Fibroblast of skin of right quadriceps (primary cell): ENCODE results near the gene MBD3L4.
"Not testable (repeated sequence)": the region's sequence is repeated elsewhere in the genome, so short reads cannot be mapped to it uniquely, and the experiment has no call there.

Source experiments
- DNase-seq: peaks from one replicate; pipeline ENCODE4 v3.0.0-alpha.2; 2013

MBD3L4 gene

DNA sequence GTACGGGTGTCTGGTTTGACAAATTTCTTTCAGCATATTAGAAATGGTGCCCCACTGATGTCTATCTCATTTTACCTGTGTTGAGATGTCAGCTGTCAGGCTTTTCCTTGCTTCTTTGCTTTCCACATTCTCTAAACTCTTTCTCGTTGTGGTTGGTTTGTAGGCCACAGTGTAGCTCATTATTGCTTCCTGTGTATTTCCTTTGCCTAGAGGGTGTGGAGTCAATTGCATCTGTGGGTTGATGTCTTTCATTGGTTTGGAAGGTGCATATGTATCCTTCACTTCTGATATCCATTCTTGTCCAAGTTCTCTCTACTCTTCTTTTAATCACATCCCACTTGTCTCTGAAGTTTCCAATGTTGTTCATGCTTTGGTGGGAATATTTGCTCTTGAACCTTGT is 1.6 kb upstream of the MBD3L4 start:
- not testable (repeated sequence) for DNase-seq

DNA sequence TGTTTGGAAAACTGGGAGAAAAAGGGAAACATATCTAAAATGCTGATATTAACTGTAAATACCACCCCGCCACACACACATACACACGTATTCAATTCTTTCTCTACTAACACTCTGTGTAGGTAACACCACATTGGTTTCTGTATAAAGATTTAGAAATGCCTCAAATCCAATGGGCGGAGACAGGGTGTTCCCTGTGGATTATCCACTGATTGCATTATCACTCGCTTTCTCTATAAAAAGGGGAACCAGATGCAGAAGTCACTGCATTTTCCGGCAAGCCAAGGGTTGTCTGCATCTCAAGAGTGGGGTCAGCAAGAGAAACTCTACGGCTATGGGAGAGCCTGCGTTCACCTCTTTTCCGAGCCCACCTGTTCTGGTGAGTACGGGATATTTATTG is 9.7 kb downstream of the MBD3L4 start, which contains the start of gene MBD3L5:
TSS of gene MBD3L5 (plus strand) at position 301 of the 400 bp plus-strand sequence. CDS start at position 335, 34 bp downstream.
- not testable (repeated sequence) for DNase-seq

DNA sequence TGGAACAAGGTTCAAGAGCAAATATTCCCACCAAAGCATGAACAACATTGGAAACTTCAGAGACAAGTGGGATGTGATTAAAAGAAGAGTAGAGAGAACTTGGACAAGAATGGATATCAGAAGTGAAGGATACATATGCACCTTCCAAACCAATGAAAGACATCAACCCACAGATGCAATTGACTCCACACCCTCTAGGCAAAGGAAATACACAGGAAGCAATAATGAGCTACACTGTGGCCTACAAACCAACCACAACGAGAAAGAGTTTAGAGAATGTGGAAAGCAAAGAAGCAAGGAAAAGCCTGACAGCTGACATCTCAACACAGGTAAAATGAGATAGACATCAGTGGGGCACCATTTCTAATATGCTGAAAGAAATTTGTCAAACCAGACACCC is 11.2 kb downstream of the MBD3L4 start:
- DNase-seq = not testable (repeated sequence)

DNA sequence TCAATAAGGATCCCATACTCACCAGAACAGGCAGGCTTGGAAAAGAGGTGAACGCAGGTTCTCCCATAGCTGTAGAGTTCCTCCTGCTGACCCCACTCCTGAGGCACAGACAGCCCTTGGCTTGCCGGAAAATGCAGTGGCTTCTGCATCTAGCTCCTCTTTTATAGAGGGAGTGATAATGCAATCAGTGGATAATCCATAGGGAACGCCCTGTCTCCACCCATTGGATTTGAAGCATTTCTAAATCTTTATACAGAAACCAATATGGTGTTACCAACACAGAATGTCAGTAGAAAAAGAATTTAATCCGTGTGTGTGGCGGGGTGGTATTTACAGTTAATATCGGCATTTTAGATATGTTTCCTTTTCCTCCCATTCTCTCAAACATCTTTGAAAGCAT is 18.6 kb downstream of the MBD3L4 start, which contains the start of gene MBD3L2B:
TSS of gene MBD3L2B (minus strand) at position 101 of the 400 bp plus-strand sequence. CDS start at position 67, 34 bp downstream.
- DNase-seq = not testable (repeated sequence)

DNA sequence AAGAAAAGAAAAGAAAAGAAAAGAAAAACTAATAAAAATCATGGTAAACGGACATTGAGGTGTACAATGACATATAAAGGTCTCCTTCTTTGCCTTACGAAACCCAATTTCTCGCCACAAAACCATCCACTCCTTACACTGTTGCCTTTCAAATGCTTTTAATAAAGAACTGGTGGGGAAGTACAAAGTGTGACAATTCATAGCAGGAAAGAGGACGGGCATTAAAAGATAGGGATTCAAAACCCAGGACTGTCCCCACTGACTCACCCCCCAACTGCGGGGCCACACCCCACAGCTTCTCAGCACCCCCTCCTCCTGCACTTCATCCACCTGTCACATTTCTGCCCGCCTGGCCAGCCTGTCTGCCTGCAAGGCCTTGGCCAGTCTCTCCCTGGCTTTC is 21.2 kb downstream of the MBD3L4 start:
- no peak for DNase-seq

DNA sequence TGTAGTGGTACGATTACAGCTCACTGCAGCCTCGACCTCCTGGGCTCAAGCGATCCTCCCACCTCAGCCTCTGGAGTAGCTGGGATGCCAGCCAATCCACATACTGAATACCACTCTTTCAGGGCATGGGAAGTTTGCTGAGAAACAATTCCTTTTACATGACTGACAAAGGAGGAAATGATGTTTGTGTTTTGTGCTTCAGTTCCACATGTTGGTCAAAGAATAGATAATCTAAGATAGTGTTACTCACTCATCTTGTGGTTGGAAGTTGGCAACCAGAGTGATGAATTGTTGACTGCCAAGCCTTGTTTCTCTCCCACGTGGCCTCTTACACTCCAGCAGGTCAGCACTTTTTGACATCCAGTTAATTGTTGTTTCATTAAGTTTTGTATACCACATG is 26.3 kb downstream of the MBD3L4 start:
- DNase-seq = no peak

DNA sequence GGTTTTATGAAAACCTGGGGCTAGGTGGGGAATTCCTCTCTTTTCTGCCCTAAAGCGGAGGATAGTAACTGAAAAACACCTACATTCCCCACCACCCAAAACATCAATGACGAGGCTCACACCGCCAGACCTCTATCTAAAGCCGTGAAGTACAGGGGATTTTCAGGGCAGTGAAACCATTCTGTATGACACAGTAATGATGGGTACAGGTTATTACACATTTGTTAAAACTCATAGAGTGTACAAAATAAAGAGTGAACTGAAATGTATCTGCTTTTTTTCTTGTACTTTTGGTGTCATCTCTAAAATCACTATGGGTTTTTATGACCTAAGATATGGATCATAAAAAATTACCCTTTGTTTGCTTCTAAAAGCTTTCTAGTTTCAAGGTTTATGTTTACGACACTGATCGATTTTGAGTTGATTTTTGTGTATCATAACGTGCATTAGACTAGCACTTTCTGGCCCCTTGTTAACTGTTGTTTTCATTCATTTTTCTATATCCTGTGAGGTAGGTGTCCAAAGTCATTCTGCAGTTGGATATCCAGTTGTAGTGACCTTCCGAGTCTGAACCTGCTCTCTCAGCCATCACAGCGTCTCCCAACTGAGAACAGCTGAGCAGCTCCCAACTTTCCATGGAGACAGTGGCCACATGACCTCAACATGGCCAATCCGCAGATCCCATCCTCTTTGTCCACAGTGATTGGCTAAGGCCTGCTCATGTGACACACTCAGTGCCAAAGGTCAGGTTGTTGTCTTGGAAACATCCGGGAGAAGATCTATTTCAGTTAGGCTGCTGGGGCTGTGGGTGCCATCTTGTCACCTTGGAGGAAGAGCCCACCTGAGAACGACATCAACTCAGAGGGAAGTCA is 29.0 kb downstream of the MBD3L4 start:
- DNase-seq = no peak

DNA sequence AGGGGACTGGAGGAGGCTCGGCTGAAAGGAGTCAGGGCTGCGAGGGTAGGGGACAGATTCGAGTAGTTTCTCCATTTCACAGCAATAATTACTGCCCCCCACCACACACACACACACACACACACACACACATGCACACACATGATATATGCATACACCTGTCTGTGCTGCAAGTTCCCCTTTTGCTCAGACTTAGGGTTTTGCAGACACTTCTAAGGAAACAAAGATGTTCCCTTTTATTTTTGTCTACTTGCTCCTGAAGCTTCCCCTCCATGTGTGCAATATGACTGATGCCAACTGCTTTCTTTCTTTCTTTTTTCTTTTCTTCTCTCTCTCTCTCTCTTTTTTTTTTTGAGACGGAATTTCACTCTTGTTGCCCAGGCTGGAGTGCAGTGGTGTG is 32.1 kb downstream of the MBD3L4 start:
- DNase-seq = no peak

DNA sequence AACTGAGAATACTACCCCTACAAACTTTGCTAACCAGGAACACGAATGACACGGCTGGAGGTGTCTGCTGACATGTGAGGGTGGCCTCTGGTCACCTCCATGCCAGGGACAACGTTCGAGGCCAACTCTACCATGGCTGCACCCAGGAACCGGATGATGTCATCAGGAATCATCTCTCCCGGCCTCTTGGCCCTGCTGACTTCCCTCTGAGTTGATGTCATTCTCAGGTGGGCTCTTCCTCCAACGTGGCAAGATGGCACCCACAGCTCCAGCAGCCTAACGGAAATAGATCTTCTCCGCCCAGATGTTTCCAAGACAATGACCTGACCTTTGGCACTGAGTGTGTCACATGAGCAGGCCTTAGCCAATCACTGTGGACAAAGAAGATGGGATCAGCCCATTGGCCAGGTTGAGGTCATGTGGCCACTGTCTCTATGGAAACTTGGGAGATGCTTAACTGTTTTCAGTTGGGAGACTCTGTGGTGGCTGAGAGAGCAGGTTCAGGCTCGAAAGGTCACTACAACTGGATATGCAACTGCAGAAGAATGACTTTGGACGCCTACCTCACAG is 33.8 kb downstream of the MBD3L4 start:
- DNase-seq = no peak

DNA sequence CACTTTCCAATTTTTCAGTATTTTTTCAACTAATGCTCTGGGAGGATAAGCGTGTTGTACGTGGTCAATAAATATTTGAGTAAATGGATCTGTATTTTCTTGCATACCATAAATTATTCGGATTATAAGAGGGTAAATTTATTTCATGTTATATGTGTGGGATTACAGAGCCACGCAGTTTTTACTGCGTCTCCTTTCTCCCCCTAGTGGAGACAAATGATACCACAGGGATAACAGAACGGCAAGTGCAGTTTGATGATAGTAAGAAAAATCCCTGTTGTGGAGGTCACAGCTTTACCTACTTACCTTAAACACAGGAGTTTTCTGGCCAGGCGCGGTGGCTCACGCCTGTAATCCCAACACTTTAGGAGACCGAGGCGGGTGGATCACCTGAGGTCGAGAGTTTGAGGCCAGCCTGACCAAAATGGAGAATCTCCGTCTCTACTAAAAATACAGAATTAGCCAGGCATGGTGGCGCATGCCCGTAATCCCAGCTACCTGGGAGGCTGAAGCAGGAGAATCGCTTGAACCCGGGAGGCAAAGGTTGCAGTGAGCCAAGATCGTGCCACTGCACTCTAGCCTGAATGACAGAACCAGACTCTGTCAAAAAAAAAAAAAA is 35.6 kb downstream of the MBD3L4 start:
- no peak for DNase-seq

DNA sequence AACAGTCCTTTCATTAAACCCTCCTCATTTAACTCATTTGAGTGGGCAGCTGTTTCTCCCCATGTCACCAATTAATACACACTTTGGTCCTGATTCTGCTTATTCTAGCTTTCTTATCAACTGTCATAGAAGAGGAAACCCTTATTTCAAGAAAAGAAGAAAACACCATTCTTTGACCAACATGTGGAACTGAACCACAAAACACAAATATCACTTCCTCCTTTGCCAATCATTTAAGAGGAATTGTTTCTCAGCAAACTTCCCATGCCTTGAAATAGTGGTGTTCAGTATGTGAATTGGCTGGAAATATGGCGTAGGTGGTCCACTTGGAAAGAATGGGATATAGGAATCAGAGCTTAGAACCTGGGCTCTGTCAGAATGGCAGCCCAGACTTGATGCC is 39.2 kb downstream of the MBD3L4 start:
- DNase-seq = no peak

DNA sequence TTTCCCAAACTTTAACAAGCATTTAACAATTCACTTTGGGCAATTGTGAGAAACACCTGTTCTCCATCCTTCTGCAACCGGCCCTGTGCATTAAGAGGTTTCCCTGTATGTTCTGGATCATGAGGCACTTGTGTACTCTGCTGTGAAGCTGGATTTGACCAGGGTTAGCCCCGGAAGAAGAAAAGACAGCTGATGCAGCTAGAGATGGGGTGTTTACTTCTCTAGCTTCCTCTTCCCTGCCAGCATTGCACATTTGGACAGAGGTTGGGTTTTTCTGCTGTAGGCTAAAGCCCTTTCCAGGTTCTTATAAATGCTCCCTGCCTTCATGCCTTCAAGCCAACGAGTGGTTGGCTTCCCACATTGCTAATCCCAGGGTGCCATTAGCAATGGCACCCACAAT is 39.6 kb downstream of the MBD3L4 start:
- DNase-seq = no peak

DNA sequence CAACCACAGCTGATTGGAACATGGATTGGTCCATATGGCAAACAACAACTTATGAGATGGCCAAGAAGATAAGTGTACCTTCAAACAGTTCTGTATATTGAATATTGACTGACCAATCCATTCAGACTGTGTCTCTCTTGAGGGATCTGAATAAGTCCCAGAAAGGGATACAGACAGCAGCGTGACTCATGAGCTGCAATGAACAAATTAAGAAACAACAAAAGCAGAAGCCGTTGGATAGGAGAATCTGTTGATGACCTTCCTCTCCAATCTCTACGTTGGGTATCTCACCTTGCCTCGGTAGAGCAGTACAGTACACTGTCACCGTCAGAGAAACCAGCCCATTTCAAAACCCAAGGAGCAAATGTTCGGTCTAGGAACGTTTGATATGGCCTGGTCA is 40.0 kb downstream of the MBD3L4 start:
- no peak for DNase-seq

DNA sequence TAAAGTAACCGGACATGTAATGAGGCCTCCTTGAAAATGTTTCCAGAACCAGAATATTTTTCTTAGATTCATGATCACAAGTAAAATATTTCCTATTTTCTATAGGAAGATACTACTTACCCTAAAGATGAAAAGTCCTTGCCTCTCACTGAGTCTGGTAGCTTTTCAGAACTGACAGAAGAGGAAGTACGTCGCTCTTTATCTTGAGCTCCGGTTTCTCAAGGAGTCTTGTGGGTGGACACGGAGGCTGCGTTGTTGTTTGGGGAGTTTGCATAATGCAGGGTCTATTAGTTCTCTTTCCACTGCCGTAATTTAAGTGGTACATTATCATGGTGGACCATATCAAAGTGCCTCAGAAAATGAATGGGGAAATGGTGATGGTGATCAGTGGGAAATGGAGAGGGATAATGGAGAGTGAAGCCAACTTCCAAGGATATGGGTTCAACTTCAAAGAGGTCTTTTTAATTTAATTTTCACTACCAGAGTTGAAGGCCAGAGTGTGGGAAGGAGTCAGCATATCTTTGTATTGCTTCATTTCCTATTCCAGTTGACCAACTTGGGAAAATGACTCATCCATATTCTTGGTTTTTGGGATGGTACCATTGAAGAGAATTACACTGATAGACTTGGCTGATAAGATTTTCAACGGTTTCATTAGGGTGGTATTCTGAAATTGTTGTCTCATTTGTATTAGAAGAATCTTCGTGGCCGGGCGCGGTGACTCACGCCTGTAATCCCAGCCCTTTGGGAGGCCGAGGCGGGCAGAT is 42.1 kb downstream of the MBD3L4 start:
- DNase-seq = no peak

DNA sequence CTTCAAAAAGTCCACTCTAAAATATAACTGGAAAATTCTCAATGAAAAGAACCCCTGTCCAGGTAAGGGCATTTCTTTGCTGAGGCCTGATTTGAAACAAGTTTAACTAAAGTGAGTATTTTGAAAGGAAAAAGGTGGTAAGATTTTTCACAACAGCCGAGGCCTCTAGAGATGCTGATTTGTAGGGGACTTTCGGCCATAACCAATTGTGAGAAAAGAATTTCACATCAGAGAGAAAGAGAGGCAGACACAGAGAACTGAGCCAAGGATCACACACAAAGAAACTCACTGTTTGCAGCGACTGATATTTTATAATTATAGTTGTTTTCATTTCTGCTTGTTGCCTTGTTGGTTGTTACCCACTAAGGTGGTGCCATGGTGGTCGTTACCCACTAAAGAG is 43.2 kb downstream of the MBD3L4 start:
- DNase-seq = no peak

DNA sequence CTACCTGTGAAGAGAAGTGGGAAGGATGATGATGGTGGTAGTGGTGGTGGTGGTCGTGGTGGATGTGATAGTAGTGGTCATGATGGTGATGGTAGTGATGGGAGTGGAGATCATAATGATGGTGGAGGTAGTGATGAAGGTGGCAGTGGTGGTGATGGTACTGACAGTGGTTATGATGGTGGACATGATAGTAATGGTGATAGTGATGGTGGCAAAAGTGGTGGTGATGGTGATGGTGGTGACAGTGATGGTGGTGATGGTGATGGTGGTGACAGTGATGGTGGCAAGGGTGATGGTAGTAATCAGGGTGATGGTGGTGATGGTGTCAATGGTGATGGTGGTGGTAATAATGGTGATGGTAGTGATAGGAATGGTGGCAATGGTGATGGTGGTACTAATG is 44.9 kb downstream of the MBD3L4 start:
- no peak for DNase-seq

DNA sequence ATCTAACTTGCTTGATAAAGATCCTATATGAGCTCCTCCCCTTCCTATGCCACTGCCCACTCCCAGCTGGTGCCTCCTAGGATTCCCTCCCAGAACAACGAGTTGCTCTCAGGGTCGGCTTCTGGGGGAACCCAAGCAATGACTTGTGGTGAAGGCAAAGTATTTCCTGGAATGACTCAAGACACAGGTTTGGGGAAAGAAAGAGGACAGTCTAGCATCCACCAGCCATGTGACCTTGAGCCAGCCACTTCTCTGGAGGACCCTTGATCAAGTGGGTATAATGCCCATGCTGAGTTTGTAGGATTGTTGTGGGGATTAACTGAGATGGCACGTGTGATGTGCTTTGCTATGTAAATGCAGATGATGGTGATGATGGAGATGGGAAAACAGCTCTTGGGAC is 51.7 kb downstream of the MBD3L4 start:
- DNase-seq = no peak

DNA sequence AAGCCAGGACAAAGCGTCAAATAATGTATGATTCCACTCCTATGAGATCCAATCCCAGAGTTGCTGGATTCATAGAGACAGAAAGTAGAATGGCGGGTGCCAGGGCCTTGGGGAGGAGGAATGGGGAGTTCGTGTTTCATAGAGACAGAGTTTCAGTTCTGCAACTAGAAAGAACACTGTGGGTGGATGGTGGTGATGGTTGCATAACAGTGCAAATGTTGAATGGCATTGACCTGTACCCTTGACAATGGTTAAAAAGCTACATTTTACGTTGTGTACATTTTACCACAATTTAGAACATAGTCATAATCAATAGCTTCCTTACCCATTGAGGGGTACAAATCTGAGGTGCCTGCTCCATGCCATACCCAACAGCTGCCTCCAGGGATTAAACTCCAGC is 52.1 kb downstream of the MBD3L4 start:
- no peak for DNase-seq
